Small intestine (tissue), 7 donors: ENCODE data around the gene SEMA3B. TPM values are rescaled to one million over a fixed set of nuclear protein-coding genes. Genes with fewer than 3 reads are reported as not detected.

Experiments
- DNase-seq, 2 donors: peaks; one replicate each; pipeline versions ENCODE4 v3.0.0 to v3.0.0-alpha.2; 2013
- FAIRE-seq: peaks from 2 replicates; lab custom pipeline; 2012; peaks lifted over from hg19 to GRCh38; lab: Jason Lieb, UNC
- H3K27ac ChIP-seq, 3 donors: one replicate each; pipeline ENCODE4 v1.5.1; 2013; ENCODE audit warnings: low read length in 2 of 3, mild to moderate bottlenecking in 2 of 3, control low read depth in 1 of 3, inconsistent platforms in 1 of 3, low read depth in 1 of 3, moderate library complexity in 1 of 3
- H3K27me3 ChIP-seq, 3 donors: one replicate each; pipeline ENCODE4 v1.6.1; 2013; ENCODE audit warnings: low read length in 3 of 3, inconsistent platforms in 1 of 3; ENCODE audit not compliant: control insufficient read depth in 3 of 3, insufficient read depth in 3 of 3
- H3K36me3 ChIP-seq, 3 donors: one replicate each; pipeline ENCODE4 v1.6.1; 2013; ENCODE audit warnings: low read length in 3 of 3, inconsistent platforms in 1 of 3, low read depth in 1 of 3, mild to moderate bottlenecking in 1 of 3, moderate library complexity in 1 of 3; ENCODE audit not compliant: control insufficient read depth in 3 of 3, insufficient read depth in 2 of 3
- H3K4me1 ChIP-seq, 3 donors: one replicate each; pipeline ENCODE4 v1.6.1; 2013; ENCODE audit warnings: low read length in 2 of 3, inconsistent platforms in 1 of 3, low read depth in 1 of 3, mild to moderate bottlenecking in 1 of 3, moderate library complexity in 1 of 3; ENCODE audit not compliant: control insufficient read depth in 3 of 3, insufficient read depth in 2 of 3
- H3K4me3 ChIP-seq, 3 donors: one replicate each; pipeline ENCODE4 v1.5.1; 2013; ENCODE audit warnings: low read length in 3 of 3, control low read depth in 1 of 3, inconsistent platforms in 1 of 3, low read depth in 1 of 3, mild to moderate bottlenecking in 1 of 3, moderate library complexity in 1 of 3
- H3K9me3 ChIP-seq, 2 donors: one replicate each; pipeline ENCODE4 v1.6.1; 2013; ENCODE audit warnings: low read depth in 1 of 2, low read length in 1 of 2; ENCODE audit not compliant: control insufficient read depth in 2 of 2, insufficient read depth in 1 of 2
- WGBS, 3 donors: extraction: QIAGEN DNeasy Blood & Tissue Kit; methylation state at CpG; one replicate each; pipeline ENCODE4 v1.1.7; 2013; 5-methylcytosine and 5-hydroxymethylcytosine counted together
- polyA plus RNA-seq, 4 donors: library from polyadenylated mRNA; stranded (reverse) in 3 of 4; unstranded in 1 of 4; fragments of 200-250 nt in 3 of 4; fragments of 120-200 nt in 1 of 4; gene quantifications; one replicate each; pipeline versions ENCODE4 v1.2.1 to v1.2.3, GENCODE V29; 2013
- donor health status: healthy with polysubstance abuse.
- donor health status: control.
- donor health status: control.
- donor health status: Bipolar disorder and iron deficiency.
- donor health status: healthy.

Gene SEMA3B
- polyA plus RNA-seq, 4 donors = 39.2 to 204 (median 154) TPM

DNA sequence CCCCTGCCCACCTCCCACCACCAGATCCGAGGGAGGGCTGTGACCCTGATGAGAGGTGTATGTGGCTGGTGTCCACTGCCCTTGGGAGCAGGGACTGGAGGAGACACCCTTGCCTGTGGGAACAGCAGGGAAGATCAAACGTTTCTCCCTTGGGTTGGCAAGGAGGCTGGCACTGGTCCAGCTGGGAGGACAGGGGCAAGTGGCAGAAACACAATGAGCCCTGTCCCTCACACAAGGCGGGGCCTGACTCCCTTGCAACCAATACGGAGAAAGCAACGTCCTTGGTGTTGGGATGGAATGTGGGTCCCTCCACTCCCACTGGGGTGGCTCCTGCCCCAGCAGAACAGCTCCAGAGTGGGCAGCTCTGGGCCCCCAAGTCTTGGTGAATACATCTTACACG, 48.4 kb downstream of the SEMA3B start:
- DNase-seq = peak; percentile 24 to 64
- H3K27ac ChIP-seq = peak overlapping the region; percentile 84 to 90 (median 85)
- no peaks in the 10 kb centered on the region for H3K27me3 ChIP-seq
- no peak for FAIRE-seq
- peaks cover 0 to 60% (median 0%) of the 10 kb centered on the region in 3 donors for H3K36me3 ChIP-seq
- H3K9me3 ChIP-seq = no peaks in the 10 kb centered on the region
- H3K4me1 ChIP-seq = peaks cover 3 to 49% (median 5%) of the 10 kb centered on the region in 3 donors
- H3K4me3 ChIP-seq = no peak overlapping the region
- WGBS, 3 donors = 21 to 50% (median 44%) methylated on average over 6 of the region's 6 CpGs

GRCh38 chr3:50318163-50318562, 49.2 kb downstream of the SEMA3B start:
- DNase-seq = no peak
- no peak overlapping the region for H3K27ac ChIP-seq
- H3K27me3 ChIP-seq = no peaks in the 10 kb centered on the region
- no peaks in the 10 kb centered on the region for H3K9me3 ChIP-seq
- no peak for FAIRE-seq
- peaks cover 0 to 60% (median 0%) of the 10 kb centered on the region in 3 donors for H3K36me3 ChIP-seq
- WGBS, 3 donors = 78 to 84% (median 82%) methylated on average over 11 of the region's 11 CpGs
- no peak overlapping the region for H3K4me3 ChIP-seq
- peaks cover 3 to 58% (median 5%) of the 10 kb centered on the region in 3 donors for H3K4me1 ChIP-seq

GRCh38 chr3:50318615-50319014, 49.7 kb downstream of the SEMA3B start:
- H3K9me3 ChIP-seq = no peaks in the 10 kb centered on the region
- H3K27me3 ChIP-seq = no peaks in the 10 kb centered on the region
- peaks cover 0 to 60% (median 0%) of the 10 kb centered on the region in 3 donors for H3K36me3 ChIP-seq
- peaks cover 3 to 62% (median 5%) of the 10 kb centered on the region in 3 donors for H3K4me1 ChIP-seq
- WGBS, 3 donors = 78 to 83% (median 81%) methylated on average over 10 of the region's 10 CpGs
- H3K4me3 ChIP-seq = no peak overlapping the region
- DNase-seq (no peak), FAIRE-seq (no peak)
- no peak overlapping the region for H3K27ac ChIP-seq

- no peak for FAIRE-seq
- H3K27ac ChIP-seq = no peak overlapping the region
- 85 to 95% (median 92%) methylated on average over 16 of the region's 16 CpGs for WGBS, 3 donors
Measured at GRCh38 chr3:50319181-50319893, 50.4 kb downstream of the SEMA3B start.

DNA sequence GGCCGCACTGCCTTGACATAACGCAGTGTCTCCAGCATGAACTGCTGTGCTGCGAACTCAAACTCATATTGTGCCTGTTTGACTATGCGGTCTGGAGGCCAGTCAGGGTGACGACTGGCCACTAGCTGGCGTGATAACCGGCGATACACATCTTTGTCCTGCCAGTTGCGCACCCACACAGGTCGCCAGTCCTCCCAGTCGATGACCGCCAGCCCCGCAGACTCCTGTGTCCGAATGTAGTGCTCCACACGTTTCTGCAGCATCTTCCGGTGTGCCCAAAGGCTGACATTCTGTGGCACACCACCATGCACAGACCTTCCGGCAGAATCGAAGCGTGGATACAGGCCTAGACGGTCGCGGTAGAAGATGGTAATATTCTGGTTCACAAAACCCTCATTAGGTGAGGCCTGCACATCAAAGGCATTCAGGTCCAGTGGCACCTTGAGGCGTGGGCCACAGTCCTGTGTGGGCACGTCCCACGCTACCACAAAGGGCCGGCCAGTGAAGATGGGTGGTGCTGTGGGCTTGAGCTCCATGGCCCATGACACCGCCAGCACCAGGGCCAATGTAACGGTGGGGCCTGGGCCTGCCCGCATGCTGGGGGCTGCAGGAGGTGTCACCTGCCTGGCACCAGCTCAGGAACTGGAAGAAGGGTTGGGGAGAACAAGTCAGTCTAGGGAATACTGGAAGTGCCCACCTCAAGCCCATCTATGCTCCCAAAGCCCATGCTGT, 51.1 kb downstream of the SEMA3B start:
- H3K27me3 ChIP-seq = no peaks in the 10 kb centered on the region
- FAIRE-seq = no peak
- 77 to 85% (median 81%) methylated on average over 29 of the region's 29 CpGs for WGBS, 3 donors
- peaks cover 3 to 71% (median 5%) of the 10 kb centered on the region in 3 donors for H3K4me1 ChIP-seq
- no peak for DNase-seq
- H3K36me3 ChIP-seq = peaks cover 0 to 55% (median 3%) of the 10 kb centered on the region in 3 donors
- peak overlapping the region; percentile 35 to 96 (median 94) for H3K27ac ChIP-seq
- H3K4me3 ChIP-seq = peak overlapping the region; percentile 61 to 72 (median 69)
- H3K9me3 ChIP-seq = no peaks in the 10 kb centered on the region

More at GRCh38 chr3:50319181-50319893, 50.4 kb downstream of the SEMA3B start:
- DNase-seq = no peak
- peaks cover 3 to 70% (median 5%) of the 10 kb centered on the region in 3 donors for H3K4me1 ChIP-seq
- H3K4me3 ChIP-seq = no peak overlapping the region
- H3K36me3 ChIP-seq = peaks cover 0 to 58% (median 3%) of the 10 kb centered on the region in 3 donors
- H3K27me3 ChIP-seq = no peaks in the 10 kb centered on the region
- H3K9me3 ChIP-seq = no peaks in the 10 kb centered on the region

DNA sequence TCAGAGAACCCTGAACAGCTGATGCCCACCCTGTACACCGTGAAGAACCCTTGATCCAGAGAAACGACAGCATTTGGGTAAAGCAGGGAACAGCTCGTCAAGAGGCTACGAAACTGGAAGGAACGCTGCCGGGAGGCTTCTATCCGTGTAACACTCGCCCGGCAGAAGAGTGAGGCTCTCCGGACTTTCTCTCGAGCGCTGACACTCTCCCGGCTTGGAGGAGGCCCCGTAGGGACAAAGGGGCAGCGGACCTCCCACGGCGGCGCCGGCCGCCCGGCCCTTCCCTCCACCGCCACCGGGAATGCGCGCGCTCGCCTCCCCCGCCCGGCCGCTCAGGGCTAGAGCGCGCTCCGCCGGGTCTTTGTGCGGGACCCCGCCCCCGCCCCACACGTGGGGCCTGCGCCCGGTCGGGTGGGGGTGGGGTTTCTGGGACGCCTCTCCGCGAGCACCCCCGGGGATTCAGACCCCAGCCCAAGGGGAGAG, 51.9 kb downstream of the SEMA3B start:
- FAIRE-seq = no peak
- Histone ChIP-seq H3K9me3 (no peaks in the 10 kb centered on the region), H3K4me3 (peak overlapping the region; percentile 61 to 72 (median 69)), H3K36me3 (peaks cover 0 to 57% (median 3%) of the 10 kb centered on the region in 3 donors), H3K4me1 (peaks cover 3 to 71% (median 5%) of the 10 kb centered on the region in 3 donors), H3K27me3 (no peaks in the 10 kb centered on the region), H3K27ac (peak overlapping the region; percentile 35 to 96 (median 94))
- DNase-seq = peak; percentile 79 to 95
- WGBS, 3 donors = 0% methylated on average over 29 to 45 of the region's 45 CpGs

GRCh38 chr3:50321336-50322114, 52.6 kb downstream of the SEMA3B start:
- H3K27ac ChIP-seq = peak overlapping the region; percentile 77 to 96 (median 94)
- H3K9me3 ChIP-seq = no peaks in the 10 kb centered on the region
- H3K4me1 ChIP-seq = peaks cover 2 to 67% (median 3%) of the 10 kb centered on the region in 3 donors
- WGBS, 3 donors = 0% methylated on average over 42 to 59 of the region's 59 CpGs
- H3K4me3 ChIP-seq = peak overlapping the region; percentile 61 to 72 (median 69)
- DNase-seq = peak; percentile 91 to 97
- H3K36me3 ChIP-seq = peaks cover 0 to 58% (median 3%) of the 10 kb centered on the region in 3 donors
- no peaks in the 10 kb centered on the region for H3K27me3 ChIP-seq
- no peak for FAIRE-seq

- peak overlapping the region in 2 of 3 donors; percentile 61 to 72 for H3K4me3 ChIP-seq
Measured at GRCh38 chr3:50322115-50322385, 53.1 kb downstream of the SEMA3B start.

More at GRCh38 chr3:50322115-50322385, 53.1 kb downstream of the SEMA3B start:
- WGBS, 3 donors = 8 to 24% (median 23%) methylated on average over 12 to 14 of the region's 14 CpGs
- Histone ChIP-seq H3K9me3 (no peaks in the 10 kb centered on the region), H3K4me1 (peaks cover 2 to 67% (median 5%) of the 10 kb centered on the region in 3 donors), H3K36me3 (peaks cover 0 to 58% (median 3%) of the 10 kb centered on the region in 3 donors), H3K27ac (peak overlapping the region; percentile 77 to 96 (median 94)), H3K27me3 (no peaks in the 10 kb centered on the region)
- FAIRE-seq (no peak), DNase-seq (no peak)
